ENCODE data around the gene SHISAL1. TPM values are rescaled to one million over a fixed set of nuclear protein-coding genes. Genes with fewer than 3 reads are reported as not detected.

Gene SHISAL1
- total RNA-seq, 2 donors from 2014 or later: 9.8 to 12.7 TPM

DNA sequence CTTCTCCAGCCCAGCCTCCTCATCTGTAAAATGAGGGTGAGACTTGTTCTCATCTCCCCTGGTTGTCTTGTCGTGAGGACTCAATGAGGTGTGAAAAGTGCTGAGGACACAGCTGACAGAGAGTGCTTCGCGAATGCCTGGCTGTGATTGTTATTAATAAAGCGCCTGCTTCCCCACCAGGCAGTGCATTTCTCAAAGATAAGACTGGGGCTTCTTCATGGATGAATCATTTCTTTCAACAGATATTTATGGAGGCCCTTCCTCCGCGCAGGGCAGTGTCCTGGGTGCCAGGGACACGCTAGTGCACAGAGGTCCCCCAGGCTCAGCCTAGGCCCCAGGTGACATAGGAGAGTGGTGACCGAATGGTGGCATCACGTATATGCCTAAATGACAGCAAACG is 34.3 kb upstream of the SHISAL1 start:
- intact Hi-C loops (cut with DNase I): no loop called here
- no peak for DNase-seq (ENCODE audit: low spot score)

DNA sequence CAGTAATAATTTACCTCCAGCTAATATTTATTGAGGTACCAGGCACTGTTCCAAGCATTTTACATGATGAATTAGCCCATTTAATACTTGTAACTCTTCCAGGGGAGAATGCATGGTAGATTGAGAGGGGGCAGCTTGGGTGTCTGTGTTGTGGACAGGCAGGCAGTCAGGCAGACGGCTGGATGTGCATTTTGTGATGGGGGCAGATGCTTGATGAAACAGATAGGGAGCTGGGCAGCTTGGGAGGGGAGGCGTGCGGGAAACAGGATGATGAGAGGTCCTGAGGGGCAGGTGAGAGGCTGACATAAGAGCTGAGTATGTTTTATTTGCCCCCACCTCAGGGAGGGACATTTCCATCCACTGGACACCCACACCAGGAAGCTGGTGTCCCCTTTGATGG is 33.1 kb upstream of the SHISAL1 start:
- no peak for DNase-seq (ENCODE audit: low spot score)
- intact Hi-C loops (cut with DNase I): no loop called here

DNA sequence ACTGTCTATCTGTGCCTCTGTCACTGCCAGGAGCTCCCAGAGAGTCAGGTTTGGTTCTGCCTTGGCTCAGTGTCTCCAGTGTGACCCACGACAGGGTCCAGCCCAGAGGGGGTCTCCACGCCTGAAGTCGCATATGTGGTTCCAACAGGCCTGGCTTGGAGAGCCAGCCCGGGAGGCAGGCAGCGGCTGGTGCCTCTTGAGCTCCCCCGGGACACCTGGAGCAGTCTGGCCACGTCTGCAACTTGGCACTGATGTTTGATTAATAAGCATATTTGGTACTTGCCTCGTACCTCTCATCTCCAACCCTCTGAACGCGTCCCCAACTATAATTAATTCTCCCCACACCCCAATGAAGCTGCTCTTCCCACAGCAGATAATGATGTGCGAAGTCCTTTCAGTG is 31.7 kb upstream of the SHISAL1 start:
- intact Hi-C loops (cut with DNase I): no loop called here
- no peak for DNase-seq (ENCODE audit: low spot score)

DNA sequence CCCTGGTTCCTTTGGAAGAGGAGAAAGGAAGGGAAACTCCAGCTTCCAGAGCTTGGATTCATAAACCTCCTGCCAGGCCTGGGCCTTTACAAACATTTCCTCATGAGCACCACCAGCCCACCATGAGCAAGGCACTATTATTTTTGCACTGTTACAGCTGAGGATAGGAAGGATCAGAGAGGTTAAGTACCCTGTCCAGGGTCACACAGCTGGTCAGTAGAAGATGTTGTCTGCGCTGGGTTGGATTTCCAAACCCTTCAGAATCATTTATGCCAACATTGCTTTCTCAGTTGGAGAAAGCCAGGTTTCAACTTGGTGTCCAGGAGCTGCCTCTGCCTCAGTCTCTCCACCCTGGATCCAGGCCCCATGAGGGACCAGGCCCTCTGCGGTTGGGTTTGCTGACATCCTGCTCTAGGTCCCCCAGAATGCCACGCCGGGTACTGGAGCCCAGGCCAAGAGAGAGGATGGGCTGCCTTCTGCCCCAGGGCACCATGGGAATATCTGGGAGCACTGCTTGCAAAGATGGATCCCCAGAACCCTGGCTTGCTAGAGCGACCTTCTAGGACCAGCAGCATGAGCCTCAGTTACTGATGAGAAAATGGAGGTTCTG is 29.7 kb upstream of the SHISAL1 start:
- DNase-seq (ENCODE audit: low spot score): no peak
- intact Hi-C loops (cut with DNase I): no loop called here

DNA sequence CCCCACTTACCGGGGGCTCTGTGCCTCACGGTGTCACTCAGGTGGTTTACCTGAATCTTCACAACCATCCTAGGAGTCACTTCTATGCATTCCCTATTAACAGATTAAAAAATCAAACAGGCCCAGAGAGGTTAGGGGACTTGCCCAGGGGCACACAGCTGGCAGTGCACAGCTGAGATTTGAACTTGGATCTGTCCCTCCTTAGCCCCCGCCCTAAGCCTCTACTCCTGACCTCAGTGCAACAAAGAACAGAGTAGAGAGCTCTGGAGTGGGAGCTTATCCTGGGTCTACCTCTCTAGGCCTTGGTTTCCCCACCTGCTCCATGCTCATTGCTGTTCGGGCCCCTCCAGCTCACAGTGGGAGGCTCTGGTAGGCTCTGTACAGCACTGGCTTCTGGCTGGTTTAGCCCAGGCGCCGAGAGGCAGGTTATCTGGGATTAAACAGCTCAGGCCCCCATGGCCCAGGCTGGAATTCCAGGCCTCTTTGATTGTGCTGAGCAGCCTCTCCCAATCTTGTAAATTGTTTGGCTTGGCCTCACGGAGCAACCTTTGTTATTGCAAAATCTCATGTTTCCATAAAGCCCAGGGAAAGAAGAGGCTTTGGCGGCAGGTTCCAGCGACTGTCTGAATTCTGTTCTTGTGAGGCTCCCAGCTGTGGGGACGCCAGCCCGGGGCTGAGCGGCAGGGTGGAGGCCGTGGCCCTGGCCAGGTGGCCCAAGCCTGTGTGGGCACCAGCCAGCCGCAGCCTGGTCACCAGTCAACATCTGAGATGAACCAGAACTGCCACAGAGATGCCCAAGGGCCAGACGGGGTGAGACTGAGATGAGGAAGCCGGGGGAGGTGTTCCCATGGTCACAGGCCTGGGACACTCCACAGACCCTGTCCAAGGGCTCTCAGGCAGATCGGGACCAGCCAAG is 28.9 kb upstream of the SHISAL1 start:
- no peak for DNase-seq (ENCODE audit: low spot score)
- intact Hi-C loops (cut with DNase I): no loop called here

DNA sequence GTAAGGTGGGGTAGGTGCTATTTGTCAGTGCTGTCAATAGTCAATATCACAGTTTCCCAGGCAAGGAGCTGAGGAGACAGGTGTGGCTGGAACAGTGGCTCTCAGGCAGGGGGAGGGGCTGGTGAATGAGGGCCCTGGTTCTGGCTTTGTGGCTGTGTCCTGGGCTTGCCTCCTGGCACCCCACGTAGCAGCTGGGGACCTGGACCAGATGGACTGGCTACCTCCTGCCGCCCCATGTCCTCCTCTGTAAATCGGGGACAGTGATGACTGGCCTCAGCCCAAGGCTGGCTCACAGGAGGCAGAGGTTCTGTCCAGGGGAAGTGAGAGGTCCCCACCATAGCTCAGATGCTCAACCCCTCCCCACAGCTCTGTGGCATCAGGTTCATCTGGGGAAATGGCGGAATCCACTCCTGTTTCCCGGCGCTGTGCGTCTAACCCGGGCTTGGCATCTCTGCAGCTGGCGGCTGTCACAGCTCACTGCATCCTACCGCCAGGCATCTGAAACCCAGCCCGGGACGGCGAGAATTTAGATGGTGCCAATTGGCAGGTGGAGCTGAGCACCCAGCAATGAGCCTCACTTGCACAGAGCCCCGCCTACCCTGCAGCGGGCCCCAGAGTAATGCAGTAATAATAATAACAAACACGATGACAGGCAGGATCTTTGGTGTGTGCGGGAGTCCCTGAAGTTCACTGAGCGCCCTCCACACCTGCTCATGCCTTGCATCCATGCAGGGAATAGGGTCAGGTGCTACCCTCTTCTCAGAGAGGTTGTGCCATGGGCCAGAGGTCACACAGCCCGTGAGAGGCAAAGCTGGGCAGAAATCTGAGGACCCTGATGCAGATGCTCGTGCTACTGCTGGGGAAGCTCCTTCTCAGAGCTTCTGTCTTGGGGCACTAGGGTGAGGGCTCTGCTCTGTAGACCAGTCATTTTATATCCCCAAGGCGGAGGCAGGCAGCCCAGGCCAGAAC is 27.8 kb upstream of the SHISAL1 start:
- intact Hi-C loops (cut with DNase I): no loop called here
- no peak for DNase-seq (ENCODE audit: low spot score)

DNA sequence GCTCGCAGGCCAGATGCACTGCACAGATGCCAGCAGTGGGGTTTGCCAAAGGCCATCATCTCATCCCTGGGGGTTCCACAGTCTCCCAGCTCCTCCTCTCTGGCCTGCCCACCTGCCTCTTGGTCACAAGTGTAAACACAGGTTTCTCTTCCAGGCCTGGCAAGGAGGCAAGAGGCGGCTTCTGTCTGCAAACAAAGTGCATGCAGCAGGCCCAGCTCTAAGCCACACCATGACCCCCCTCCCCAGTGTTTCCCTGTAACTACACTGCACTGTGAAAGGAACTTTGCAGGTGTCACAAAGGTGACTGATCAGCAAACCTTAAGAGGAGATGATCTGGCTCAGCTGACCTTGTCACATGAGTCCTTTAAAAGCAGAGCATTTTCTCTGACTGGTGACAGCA is 26.2 kb upstream of the SHISAL1 start:
- DNase-seq (ENCODE audit: low spot score): no peak
- intact Hi-C loops (cut with DNase I): loop anchor here (10.0 kb wide), 2 partner anchors 254 to 1826 kb away; no protein-coding TSS in a partner anchor

DNA sequence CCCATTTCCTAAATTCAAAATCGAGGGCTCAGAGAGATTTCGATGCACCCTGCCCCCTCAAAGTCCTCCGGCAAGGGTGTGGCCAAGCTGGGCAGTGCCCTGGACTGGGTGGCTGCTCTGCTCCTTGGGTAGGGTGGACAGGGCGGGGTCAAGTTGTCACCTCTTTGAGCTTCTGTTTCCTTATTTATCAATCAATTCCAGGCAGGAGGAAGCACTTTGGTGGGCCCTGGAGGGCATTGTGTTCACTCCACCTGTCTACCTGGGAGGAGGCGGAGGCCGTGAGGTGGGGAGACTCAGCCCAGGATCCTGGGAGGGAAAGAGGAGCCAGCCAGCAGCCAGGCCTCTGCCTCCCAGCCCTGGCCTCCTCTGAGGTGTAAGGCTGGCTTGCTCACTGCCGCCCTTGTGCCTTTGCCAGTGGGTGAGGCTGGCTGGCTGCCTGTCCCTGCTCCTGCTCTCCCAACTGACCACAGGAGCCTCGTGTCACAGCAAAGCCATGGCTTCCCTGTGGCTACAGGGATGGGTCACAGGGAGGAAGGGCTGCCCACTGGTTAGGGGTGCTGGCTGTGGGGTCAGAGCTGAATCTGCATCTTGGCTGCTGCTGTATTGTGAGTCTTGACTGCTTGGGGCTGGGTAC is 25.5 kb upstream of the SHISAL1 start:
- intact Hi-C loops (cut with DNase I): loop anchor here (10.0 kb wide), 2 partner anchors 253 to 1827 kb away; no protein-coding TSS in a partner anchor
- no peak for DNase-seq (ENCODE audit: low spot score)

DNA sequence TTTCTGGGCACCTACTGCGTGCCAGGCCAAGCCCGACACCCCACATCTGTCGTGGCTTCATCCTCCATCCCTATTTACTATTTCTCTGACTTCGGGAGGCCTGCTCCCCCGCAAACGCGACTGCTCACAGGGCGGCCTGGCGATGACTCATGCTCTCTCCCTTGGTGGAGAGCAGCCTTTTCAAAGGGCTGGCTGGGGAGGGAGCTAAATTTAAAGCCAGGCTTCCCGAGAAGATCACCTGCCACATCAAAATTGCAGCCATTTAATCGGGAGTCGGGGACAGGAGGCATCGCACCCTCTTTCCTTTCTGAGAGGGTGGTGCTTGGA is 24.9 kb upstream of the SHISAL1 start:
- intact Hi-C loops (cut with DNase I): loop anchor here (10.0 kb wide), 2 partner anchors 253 to 1827 kb away; no protein-coding TSS in a partner anchor
- DNase-seq (ENCODE audit: low spot score): no peak

DNA sequence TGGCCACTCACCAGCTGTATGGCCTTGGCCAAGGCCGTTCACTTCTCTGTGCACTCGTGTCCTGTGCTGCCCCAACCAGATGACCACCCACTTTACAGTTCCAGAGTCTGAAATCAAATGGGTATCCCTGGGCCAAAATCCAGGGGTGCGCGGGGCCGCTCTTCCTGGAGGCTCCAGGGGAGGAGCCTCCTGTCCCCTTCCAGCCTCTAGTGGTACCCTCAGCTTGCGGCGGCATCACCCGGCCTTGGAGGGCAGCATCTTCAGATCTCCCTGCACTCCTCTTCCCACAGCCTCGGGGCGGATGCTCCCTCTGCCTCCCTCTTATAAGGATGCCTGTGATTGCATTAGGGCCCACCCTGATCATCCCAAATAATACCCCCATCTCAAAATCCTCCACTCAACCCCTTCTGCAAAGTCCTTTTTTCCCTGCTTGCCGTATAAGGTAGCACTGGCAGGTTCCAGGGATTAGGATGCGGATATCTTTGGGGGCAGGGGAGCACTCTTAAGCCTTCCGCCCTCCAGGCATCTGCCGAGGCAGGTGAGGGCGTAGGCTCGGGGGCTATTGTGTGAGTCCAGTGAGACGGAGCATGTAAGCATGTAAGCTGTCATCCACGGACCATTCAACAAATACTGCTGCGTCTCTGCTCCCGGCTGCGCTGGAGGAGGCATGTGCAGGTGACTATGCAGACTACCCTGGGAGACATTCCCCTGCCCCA is 24.4 kb upstream of the SHISAL1 start:
- intact Hi-C loops (cut with DNase I): loop anchor here (10.0 kb wide), 2 partner anchors 252 to 1828 kb away; no protein-coding TSS in a partner anchor
- no peak for DNase-seq (ENCODE audit: low spot score)

DNA sequence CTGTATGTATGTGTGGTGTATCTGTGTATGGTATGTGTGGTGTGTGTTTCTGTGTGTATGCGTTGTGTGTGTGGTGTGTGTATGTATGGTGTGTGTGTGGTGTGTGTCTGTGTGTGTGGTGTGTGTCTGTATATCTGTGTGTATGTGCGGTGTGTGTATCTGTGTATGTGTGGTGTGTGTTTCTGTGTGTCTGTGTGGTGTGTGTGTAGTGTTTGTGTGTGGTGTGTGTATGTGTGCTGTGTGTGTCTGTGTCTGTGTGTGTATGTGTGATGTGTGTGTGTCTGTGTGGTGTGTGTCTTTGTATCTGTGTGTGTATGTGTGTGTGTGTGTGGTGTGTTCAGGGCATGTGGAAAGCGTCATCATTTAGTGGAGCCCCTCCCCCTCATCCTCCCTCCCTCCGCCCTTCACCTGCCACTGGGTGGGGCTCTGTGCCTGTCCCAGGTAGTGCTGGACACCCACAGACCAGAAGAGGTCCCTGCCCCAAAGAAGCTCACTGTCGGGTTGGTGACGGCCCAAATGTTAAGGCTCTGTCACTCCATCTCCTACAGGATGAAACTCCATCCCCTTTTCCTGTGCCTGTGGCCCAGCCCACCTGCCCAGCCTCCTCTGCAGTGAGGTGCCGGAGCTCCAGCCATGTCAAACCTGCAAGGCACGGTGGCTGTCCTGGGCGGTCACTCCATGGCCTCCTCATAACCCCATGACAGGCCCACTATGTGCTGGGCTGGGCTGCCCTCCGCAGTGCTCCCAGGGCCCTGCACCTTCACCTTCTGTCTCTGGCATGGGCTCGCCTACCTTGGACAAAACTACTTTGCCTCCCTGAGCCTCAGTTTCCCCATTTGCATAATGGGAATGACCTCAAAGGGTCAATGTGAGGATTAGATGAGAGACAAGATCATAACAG is 23.4 kb upstream of the SHISAL1 start:
- no peak for DNase-seq (ENCODE audit: low spot score)
- intact Hi-C loops (cut with DNase I): loop anchor here (10.0 kb wide), 2 partner anchors 251 to 1829 kb away; no protein-coding TSS in a partner anchor

DNA sequence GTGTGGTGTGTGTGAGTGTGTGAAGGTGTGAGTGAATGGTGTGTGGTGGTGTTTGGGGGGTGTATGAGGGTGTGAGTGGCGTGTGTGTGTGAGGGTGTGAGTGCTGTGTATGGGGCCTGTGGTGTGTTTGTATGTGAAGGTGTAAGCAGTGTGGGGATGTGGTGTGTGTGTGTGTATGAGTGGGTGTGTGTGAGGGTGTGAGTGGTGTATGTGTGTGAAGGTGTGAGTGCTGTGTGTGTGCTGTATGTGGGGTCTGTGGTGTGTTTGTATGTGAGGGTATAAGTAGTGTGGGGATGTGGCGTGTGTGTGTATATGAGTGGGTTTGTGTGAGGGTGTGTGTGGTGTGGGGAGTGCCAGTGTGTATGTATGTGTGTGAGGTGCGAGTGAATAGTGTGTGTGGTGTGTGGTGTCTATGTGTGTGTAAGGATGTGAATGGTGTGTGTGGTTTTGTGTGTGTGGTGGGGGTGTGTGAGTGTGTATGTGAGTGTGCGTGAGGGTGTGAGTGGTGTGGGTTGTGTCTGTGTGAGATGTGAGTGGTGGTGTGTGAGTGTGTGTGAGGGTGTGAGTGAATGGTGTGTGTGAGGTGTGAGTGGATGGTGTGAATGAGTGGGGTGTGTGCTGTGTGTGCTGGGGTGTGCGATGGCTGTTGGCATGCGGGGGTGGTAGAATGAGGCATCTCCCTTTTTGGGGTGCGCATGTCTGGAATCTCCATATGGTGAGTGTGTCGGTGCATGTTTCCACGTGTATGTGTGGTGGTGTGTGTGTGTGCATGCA is 22.5 kb upstream of the SHISAL1 start:
- no peak for DNase-seq (ENCODE audit: low spot score)
- intact Hi-C loops (cut with DNase I): loop anchor here (10.0 kb wide), 2 partner anchors 250 to 1830 kb away; no protein-coding TSS in a partner anchor

DNA sequence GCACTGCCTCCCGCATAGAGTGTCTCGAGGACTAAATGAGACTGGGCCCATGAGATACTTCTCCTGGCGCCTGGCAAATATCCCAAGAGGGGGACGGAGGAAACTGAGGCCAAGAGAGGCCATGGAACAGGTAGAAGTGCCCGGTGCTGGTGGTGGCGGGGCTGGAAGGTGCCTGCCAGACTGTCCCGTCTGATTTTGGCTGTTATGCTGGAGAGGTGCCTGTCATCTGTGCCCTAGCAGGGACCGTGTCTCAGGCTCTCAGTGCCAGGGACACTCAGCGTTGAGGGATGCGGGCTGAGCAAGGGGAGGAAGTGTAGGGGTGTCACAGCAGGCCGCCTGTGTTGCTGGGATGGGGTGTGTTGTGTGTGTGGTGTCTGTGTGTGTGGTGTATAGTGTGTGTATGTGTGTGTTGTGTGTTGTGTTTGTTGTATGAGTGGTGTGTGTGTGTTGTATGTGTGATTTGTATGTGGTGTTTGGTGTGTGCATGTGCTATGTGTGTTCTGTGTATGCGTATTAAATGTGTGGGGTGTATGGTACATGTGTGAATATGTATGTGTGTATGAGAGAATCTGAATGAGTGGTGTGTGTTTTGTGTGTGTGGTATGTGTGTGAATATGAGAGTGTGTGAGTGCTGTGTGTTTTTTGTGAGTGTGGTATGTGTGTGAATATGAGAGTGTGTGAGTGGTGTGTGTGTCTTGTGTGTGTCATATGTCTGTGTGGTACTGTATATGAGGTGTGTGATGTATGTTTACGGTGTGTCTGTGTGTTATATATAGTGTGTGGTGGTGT is 21.3 kb upstream of the SHISAL1 start:
- no peak for DNase-seq (ENCODE audit: low spot score)
- intact Hi-C loops (cut with DNase I): loop anchor here (10.0 kb wide), 2 partner anchors 249 to 1831 kb away; no protein-coding TSS in a partner anchor

DNA sequence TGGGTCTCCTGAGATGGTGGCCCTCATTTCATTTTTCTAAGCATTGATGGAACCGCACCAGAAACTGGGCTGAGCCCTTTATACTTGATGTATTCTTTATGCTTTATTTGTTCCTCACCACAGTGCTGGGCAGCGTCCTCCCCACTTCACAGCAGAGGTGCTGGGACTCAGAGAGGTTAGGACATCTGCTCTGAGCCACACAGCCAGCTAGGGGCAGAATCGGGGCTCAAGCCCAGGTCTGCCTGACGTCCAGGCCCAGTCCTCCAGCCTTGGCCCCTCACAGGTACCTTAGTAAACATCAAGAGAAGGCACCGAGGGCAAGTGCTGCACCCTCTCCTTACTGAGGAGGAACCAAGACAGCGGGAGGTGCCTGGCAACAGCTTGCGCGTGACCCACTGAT is 20.2 kb upstream of the SHISAL1 start:
- intact Hi-C loops (cut with DNase I): loop anchor here (10.0 kb wide), 2 partner anchors 248 to 1832 kb away; no protein-coding TSS in a partner anchor
- no peak for DNase-seq (ENCODE audit: low spot score)

DNA sequence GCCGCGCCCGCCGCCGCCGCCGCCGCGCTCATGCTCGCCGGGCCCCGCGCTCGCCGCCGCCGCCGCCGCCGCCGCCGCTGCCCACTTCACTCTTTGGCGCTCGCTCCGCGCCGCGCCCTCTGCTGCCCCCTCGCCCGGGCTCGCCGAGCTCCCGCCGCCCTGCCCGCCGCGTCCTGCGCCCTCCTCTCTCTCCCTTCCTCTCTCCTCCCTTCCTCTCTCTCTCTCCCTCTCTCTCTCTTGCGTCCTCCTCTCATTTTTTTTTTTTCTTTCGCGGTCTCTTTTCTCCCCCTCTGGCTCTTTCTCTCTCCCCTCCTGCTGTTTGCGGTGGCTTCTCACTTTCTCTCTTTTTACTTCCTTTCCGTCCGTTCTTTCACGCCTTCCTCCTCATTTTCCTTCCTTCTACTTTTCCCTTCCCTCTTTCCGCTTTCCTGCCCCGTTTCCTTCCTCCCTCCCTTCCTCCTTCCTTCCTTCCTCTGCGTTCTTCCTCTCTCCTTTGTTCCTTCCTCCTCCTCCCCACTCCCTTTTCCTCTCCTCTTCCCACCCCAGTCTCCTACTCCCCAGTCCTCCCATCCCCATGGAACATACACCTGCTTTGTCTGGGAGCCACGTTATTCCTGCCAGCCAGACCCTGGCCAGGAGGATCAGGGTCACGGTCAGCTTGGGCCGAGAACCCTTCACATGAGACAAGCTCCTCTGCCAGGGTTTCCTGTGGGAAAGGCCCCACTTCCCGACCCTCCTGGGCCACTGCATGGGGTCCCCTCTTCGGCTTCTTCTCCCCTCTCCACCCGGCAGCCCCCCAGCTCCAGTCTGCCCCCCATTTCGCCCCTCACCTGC is 19.3 kb upstream of the SHISAL1 start:
- DNase-seq (ENCODE audit: low spot score): no peak
- intact Hi-C loops (cut with DNase I): loop anchor here (10.0 kb wide), 2 partner anchors 247 to 1833 kb away; no protein-coding TSS in a partner anchor

Data from posterior vena cava (tissue), 2 donors.